Psoas muscle (tissue), 8 donors: ENCODE data around the gene MED13L. TPM values are rescaled to one million over a fixed set of nuclear protein-coding genes. Genes with fewer than 3 reads are reported as not detected.

Experiments
- ATAC-seq, 4 donors: fragments of 200-7000 bp; cut with Tn5 transposase; one replicate each; pipeline ENCODE4 v1.9.1; 2020; ENCODE audit warnings: moderate library complexity in 3 of 4, mild to moderate bottlenecking in 2 of 4
- DNase-seq, 2 donors: peaks; one replicate each; pipeline ENCODE4 v3.0.0-alpha.2; 2020
- H3K27ac ChIP-seq: fragments of 200-600 bp; one replicate; pipeline ENCODE4 v1.8.0; 2022
- H3K27me3 ChIP-seq, 3 donors: fragments of 200-600 bp in 1 of 3; one replicate each; pipeline versions ENCODE4 v1.6.1 to v1.8.0; 2013 to 2022; ENCODE audit warnings: low read length in 2 of 3, mild to moderate bottlenecking in 2 of 3, moderate library complexity in 1 of 3; ENCODE audit not compliant: insufficient read depth in 3 of 3
- H3K36me3 ChIP-seq, 2 donors: fragments of 200-600 bp in 1 of 2; one replicate each; pipeline versions ENCODE4 v1.6.1 to v1.8.0; 2013 to 2022; ENCODE audit warnings: low read depth in 1 of 2, mild to moderate bottlenecking in 1 of 2, moderate library complexity in 1 of 2; ENCODE audit not compliant: insufficient read depth in 1 of 2
- H3K4me1 ChIP-seq: fragments of 200-600 bp; one replicate; pipeline ENCODE4 v1.8.0; 2022
- H3K4me3 ChIP-seq: fragments of 200-600 bp; one replicate; pipeline ENCODE4 v1.8.0; 2022; ENCODE audit warnings: mild to moderate bottlenecking
- H3K9me3 ChIP-seq: fragments of 200-600 bp; one replicate; pipeline ENCODE4 v1.8.0; 2022
- WGBS, 3 donors: extraction: QIAGEN DNeasy Blood & Tissue Kit; methylation state at CpG; one replicate each; pipeline versions ENCODE4 v1.1.6 to v1.1.7; 2013; 5-methylcytosine and 5-hydroxymethylcytosine counted together
- intact Hi-C, 2 donors: fragments of 100-400 bp; cut with DNase I; formaldehyde crosslinking; loops; one replicate each; pipeline versions ENCODE4 v1.11.0 to v1.14.2; 2022
- polyA plus RNA-seq, 3 donors: library from polyadenylated mRNA; stranded (reverse); fragments of 200-250 nt; gene quantifications; one replicate each; pipeline ENCODE4 v1.2.3, GENCODE V29; 2013
- total RNA-seq, 4 donors: library from RNA; stranded (reverse); fragmentation: NEBNext Ultra II Directional in 2 of 4; extraction: Animal tissue kit (Norgen Biotek cat#: 25700) in 2 of 4; gene quantifications; one replicate each; pipeline versions ENCODE4 v1.2.1 to v1.2.4, GENCODE V29; 2021 to 2023
- TF ChIP-seq, protein P1 (sequence below): fragments of 200-600 bp; IDR thresholded peaks from one replicate; pipeline ENCODE4 v1.8.0; 2022; ENCODE audit warnings: antibody characterized with exemption
- donor health status: healthy with polysubstance abuse.
- donor health status: DM: no; HTN: no; CAD: no; lungs with moderate emphysema.
- donor health status: Bipolar disorder and iron deficiency.
- donor health status: healthy.
- donor health status: DM: yes; HTN: yes; CAD: no.
- donor health status: DM: no; HTN: no; CAD: no.
- donor health status: DM: no; HTN: no; CAD: no.
- donor health status: DM: yes; HTN: yes; CAD: no.

MED13L gene
- total and polyA plus RNA-seq, 7 donors, result 8.9 to 90.5 (median 72.5) TPM

DNA sequence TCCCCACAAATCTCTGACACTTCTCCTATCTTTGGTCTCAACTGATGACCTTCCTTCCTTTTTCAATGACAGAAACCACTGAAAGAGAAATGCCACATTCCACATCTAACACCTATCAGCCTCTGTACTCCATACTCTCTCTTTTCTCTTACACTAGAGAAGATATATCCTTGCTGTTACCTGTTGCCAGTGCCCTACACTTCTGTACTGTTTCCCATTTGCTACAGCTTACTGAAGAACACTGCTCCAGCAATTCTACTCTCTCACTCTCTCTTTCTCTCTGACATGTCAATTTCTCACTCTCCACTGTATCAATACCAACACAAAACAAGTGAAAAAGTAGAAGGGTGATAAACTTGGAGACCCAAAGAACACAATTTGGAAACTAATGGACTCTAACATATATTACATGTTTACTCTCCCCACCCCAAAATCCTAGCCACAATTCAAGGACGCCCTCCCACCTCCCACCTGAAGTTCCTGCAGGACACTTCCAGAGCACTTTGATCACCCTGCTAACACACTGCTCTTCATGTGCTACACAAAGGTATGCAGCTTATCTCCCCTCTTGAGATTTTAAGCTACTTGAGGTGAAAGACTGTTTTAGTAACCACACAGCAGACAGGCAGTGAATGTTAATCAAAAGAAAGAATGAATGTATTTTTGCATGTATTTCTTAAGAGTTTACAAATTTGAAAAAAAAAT, 95.0 kb downstream of the MED13L start:
- intact Hi-C loops, result no loop called here
- WGBS, 3 donors, result 96 to 100% (median 98%) methylated on average over 1 of the region's 1 CpG
- H3K4me3 ChIP-seq, result no peak overlapping the region
- H3K27ac ChIP-seq, result no peak overlapping the region
- H3K36me3 ChIP-seq, result no peaks in the 10 kb centered on the region
- DNase-seq (no peak), ATAC-seq (no peak)
- no peaks in the 10 kb centered on the region for H3K27me3 ChIP-seq
- H3K4me1 ChIP-seq, result peaks cover 61% of the 10 kb centered on the region
- no peaks in the 10 kb centered on the region for H3K9me3 ChIP-seq
- TF ChIP-seq, protein P1, sequence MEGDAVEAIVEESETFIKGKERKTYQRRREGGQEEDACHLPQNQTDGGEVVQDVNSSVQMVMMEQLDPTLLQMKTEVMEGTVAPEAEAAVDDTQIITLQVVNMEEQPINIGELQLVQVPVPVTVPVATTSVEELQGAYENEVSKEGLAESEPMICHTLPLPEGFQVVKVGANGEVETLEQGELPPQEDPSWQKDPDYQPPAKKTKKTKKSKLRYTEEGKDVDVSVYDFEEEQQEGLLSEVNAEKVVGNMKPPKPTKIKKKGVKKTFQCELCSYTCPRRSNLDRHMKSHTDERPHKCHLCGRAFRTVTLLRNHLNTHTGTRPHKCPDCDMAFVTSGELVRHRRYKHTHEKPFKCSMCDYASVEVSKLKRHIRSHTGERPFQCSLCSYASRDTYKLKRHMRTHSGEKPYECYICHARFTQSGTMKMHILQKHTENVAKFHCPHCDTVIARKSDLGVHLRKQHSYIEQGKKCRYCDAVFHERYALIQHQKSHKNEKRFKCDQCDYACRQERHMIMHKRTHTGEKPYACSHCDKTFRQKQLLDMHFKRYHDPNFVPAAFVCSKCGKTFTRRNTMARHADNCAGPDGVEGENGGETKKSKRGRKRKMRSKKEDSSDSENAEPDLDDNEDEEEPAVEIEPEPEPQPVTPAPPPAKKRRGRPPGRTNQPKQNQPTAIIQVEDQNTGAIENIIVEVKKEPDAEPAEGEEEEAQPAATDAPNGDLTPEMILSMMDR, result no peak

DNA sequence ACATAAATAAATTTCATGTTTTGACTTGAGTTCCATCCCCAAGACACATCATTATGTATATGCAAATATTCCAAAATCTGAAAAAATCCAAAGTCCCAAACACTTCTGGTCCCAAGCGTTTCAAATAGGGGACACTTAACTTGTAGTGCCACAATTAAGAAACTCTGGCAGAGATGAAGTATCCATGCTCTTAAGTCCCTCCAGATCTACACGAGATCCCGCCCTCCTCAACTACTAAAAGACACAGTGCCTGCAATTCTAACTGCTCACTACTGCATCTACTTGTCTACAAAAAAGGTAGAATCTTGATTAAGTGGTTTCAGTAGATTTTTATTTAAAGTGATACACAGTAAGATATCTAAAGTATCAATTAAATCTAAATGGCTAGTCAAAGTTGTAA, 97.0 kb downstream of the MED13L start:
- Histone ChIP-seq H3K36me3 (no peaks in the 10 kb centered on the region), H3K27ac (no peak overlapping the region), H3K27me3 (no peaks in the 10 kb centered on the region), H3K9me3 (no peaks in the 10 kb centered on the region), H3K4me3 (no peak overlapping the region), H3K4me1 (peaks cover 44% of the 10 kb centered on the region)
- intact Hi-C loops, result no loop called here
- DNase-seq (no peak), ATAC-seq (peak in 1 of 4 donors; percentile 39)
- TF ChIP-seq, protein P1, result no peak
- WGBS, 3 donors, result 70 to 80% (median 70%) methylated on average over 3 of the region's 3 CpGs

DNA sequence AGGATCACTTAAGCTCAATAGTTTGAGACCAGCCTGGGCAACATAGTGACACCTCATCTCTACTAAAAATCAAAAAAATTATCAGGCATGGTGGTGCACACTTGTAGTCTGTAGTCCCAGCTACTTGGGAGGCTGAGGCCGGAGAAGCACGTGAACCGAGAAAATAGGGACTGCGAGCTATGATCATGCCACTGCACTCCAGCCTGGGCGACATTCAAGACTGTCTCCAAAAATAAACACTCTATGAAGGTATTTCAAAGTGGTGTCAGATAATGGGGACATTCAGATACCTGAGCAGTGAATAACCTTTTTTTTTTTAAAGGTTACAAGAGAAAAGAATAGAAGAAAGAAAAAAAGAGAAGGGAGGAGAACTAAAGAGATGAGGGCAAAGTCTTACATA, 98.1 kb downstream of the MED13L start:
- Histone ChIP-seq H3K4me3 (no peak overlapping the region), H3K9me3 (no peaks in the 10 kb centered on the region), H3K36me3 (no peaks in the 10 kb centered on the region), H3K4me1 (peaks cover 42% of the 10 kb centered on the region), H3K27me3 (no peaks in the 10 kb centered on the region), H3K27ac (no peak overlapping the region)
- no peak for DNase-seq
- 30 to 48% (median 36%) methylated on average over 5 of the region's 5 CpGs for WGBS, 3 donors
- intact Hi-C loops, result no loop called here
- TF ChIP-seq, protein P1, result no peak
- peak in 3 of 4 donors; percentile 51 to 72 (median 67) for ATAC-seq

DNA sequence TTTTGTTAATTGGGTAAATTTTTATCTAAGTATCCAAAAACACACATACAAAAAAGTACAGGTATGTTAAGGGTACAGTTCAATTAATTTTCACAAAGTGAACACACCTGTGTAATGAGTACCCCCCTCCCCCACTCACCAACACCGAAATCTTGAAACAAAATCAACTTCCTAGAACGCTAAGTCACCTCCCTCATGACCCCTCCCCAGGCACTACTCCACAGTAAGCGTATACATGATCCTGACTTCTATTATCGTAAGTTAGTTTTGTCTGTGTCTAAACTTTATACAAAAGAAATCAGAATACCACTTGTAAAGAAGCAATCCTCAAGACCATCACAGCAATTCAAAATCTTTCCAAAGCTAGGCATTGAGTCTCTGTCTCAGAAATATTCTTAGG, 100.5 kb downstream of the MED13L start:
- WGBS, 3 donors, result 91 to 95% (median 94%) methylated on average over 4 of the region's 4 CpGs
- TF ChIP-seq, protein P1, result no peak
- intact Hi-C loops, result no loop called here
- H3K4me3 ChIP-seq, result no peak overlapping the region
- no peak for ATAC-seq
- no peak overlapping the region for H3K27ac ChIP-seq
- no peaks in the 10 kb centered on the region for H3K9me3 ChIP-seq
- H3K36me3 ChIP-seq, result no peaks in the 10 kb centered on the region
- no peaks in the 10 kb centered on the region for H3K27me3 ChIP-seq
- H3K4me1 ChIP-seq, result peaks cover 52% of the 10 kb centered on the region
- no peak for DNase-seq

DNA sequence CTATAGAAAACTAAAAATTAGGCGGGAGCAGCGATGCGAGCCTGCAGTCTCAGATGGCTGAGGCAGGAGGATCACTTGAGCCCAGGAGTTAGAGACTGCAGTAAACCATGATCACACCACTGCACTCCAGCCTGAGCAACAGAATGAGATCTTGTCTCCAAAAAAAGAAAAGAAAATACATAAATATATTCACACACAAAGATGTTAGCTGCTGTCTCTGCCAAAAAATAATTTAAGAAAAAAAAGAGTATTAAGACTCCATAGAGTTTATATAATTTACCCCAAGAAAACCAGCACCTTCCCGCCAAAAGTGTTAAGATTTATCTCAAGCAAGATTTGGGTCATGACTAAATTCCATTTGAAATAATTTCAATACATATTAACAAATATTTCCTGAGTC, 102.6 kb downstream of the MED13L start:
- intact Hi-C loops, result no loop called here
- WGBS, 3 donors, result 70 to 88% (median 77%) methylated on average over 4 of the region's 4 CpGs
- H3K27me3 ChIP-seq, result no peaks in the 10 kb centered on the region
- no peaks in the 10 kb centered on the region for H3K36me3 ChIP-seq
- ATAC-seq (no peak), DNase-seq (no peak)
- H3K9me3 ChIP-seq, result no peaks in the 10 kb centered on the region
- TF ChIP-seq, protein P1, result no peak
- no peak overlapping the region for H3K4me3 ChIP-seq
- no peak overlapping the region for H3K27ac ChIP-seq
- H3K4me1 ChIP-seq, result peaks cover 50% of the 10 kb centered on the region
